GM19467 (cell line): ENCODE measurements around the gene GPR107.
A peak's percentile ranks its signal among the peaks of the same experiment; 100 is the strongest.

Experiments
- ATAC-seq: cut with Tn5 transposase; IDR thresholded peaks from one replicate; pipeline ENCODE4 v1.9.1; 2021; ENCODE audit warnings: mild to moderate bottlenecking, moderate library complexity; ENCODE audit not compliant: unreplicated experiment

GPR107 gene

DNA sequence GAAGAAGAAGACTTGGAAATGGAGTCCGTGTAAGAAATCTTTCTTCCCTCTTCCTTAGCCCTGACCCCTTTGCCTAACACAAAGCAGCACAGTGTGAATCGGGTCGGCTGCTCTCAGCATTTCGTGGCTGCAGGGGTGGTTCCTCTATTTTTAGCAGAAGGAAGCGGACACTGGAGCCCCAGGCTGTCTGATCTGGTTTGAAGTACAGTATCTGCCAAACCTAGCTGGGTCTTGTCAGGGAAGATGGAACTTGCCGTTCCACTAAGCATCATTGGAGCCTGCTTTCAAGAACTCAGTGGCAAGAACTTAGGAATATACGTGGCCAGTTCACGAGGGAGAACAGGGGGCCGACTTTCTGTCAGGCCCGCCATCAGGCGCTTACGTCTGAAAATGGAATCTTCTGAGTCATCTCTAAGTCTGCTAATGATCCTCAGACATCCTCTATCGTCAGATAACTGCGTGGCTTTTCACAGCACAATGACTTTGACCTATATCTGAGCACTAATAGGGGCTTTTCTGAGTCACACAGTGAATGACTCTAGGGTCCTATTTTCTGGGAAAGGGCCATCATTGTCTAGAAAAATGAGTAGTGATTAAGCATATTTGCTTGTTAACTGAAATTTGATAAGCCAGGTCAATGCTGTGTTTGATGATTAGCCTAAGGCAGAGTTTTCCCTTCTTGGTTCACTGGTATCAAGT lies 75.2 kb downstream of the GPR107 start:
- peak; percentile 55 for ATAC-seq

DNA sequence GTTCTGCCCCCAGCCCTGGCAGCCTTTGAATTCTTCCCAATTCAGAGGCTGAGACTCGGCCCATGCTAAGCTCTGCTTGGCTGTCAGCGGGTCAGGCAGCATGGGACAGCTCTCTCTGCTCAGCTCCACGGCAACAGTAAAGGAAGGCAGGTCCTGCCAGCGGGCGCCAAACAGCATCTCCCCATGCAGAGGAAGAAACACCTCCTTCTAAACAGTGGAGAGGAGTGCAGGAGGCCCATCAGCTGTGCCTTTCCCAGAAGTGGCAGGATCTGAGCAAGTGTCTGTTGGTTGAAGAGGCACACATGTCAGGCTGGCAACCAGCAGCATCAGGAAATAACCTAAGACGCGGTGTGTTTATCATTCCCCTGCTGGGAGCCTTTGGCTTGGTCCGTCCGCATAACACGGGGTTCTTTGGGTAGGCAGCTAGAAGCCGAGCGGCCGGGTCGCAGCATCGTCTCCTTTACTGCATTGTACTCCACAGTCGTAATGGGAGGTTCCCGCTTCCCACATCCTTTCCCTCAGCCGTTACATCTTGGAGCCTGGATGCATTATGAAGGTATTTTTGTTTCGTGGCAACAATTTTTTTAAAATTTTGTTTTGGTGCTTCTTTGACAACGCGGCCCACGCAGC lies 75.8 kb downstream of the GPR107 start:
- ATAC-seq = no peak

DNA sequence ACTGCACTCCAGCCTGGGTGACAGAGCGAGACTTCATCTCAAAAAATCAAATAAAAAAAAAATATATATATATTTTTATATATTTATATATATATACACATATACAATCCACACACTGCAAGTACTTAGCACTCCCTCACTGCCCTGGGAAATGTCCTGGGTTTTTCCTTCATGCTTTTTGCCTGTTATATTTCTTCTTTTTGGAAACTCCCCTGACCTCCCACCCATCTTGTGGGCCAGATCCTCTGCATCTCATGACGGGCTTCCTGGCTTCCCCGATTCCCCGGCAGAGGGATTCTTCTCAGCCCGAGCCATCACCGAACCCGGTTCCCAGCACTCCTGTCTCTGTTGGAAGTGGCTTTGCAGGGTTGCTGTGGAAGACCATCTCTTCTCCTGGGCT lies 79.0 kb downstream of the GPR107 start:
- no peak for ATAC-seq

GRCh38 chr9:130137081-130137640 lies 83.5 kb downstream of the GPR107 start:
- ATAC-seq = no peak

- no peak for ATAC-seq
These were observed 84.0 kb downstream of the GPR107 start for GRCh38 chr9:130137641-130138081.

GRCh38 chr9:130138171-130138653 lies 84.5 kb downstream of the GPR107 start:
- ATAC-seq = no peak

DNA sequence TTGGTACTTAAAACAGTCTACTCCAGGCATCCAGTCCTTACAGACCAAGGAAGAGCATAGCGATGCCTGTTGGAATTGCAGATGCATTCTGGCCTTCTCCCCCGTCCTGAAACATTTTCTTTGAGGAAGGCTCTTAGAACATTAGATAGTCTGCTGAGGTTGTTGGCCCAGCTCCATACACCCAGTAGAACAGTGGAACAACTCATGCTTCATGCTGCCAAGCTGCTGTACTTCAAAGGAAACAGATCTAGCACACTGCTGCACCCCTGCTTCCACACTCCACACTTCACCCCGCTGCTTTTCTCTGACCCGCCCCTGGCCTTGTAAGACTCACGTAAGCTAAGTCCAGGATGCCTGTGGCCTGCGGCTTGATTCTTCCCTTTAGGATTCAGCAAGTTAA lies 85.1 kb downstream of the GPR107 start:
- ATAC-seq = no peak

- ATAC-seq = no peak
These were observed 85.5 kb downstream of the GPR107 start for GRCh38 chr9:130139251-130139650.

DNA sequence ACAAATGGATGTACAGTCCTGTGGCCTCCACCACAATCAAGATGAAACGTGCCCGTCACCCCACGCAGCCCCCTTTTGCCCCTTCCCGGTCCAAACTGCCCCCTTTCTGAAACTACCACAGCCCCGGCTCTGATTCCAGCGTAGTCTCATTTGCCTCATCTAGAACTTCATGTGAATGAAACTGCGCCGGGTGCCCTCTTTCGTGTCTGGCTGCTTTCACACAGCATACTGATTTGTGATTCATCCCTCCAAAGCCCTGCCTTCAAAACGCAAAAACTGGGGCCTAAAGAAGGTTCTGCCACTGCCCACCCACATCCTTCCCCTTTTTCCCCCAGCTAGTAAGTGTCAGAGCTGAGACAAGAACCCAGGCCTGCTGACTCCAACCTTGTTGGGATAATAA lies 87.0 kb downstream of the GPR107 start:
- no peak for ATAC-seq

DNA sequence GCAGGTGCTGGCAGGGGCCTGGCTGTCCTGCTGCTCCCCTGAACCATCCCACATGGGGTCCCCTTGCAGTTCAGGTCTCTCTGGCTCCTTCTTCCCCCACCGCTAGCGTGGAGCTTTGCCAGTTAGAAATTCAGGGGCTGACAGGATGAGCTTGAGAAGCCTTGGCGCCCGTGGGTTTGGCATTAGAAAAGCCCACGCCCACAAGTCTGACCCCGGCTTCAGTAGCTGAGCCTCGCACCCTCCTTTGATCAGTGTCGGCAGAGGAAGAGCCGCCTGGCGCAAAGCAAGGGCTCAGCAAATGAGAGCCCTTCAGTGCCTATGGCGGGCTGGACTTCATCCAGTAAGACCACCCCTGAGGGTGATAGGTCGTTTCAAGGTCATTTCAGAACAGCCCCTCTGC lies 88.3 kb downstream of the GPR107 start:
- no peak for ATAC-seq

- no peak for ATAC-seq
These were observed 88.9 kb downstream of the GPR107 start for GRCh38 chr9:130142641-130143040.

DNA sequence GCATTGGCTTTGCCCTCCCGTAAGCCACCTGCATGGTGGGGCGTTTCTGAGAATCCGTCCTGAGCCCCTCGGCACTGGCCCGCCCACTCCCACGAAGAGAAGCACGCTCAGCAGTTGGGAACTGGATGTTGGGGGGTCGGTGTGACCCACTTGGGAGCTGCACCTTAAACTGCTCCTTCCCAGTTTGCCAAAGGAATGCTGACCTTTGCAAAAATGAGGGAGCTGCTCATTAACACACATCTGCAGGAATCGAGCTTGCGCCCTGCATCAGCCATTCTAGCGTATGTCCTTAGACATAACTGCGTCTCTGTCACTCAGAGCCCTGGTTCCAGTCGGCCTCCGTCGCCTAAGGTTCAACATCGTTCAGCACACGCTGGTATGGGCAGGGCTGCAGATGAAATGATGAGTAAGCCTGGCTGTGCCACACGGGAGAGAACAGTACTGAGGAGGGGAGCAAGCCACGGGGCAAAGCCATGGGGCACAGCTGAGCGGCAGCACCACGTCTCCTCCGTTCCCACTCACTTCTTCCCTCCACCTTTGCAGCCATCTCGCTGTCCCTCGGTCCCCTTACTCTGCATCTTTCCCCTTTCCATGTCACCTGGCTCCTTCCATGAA lies 89.7 kb downstream of the GPR107 start:
- ATAC-seq = no peak

- ATAC-seq = no peak
These were observed 90.3 kb downstream of the GPR107 start for GRCh38 chr9:130143958-130144366.

DNA sequence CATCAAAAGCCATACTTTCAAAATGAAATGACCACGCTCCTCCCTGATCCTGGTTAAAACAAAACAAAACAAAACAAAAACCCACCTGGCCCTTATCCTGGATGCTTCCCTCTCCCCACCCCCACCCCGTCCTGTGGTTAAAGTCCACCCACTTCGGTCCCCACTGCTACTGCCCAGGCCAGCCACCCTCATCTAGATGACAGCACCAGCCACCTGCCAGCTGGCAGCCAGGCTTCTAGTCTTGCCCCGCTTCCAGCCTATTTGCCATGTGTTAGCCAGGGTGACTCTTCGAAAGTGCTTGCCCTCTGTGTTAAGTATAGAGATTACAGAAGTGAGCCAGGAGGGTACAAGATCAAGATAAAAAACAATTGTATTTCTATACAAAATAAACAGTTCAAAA lies 91.0 kb downstream of the GPR107 start:
- ATAC-seq = no peak

- ATAC-seq = no peak
These were observed 92.0 kb downstream of the GPR107 start for GRCh38 chr9:130145658-130146057.

- no peak for ATAC-seq
These were observed 93.5 kb downstream of the GPR107 start for GRCh38 chr9:130147198-130147597.

DNA sequence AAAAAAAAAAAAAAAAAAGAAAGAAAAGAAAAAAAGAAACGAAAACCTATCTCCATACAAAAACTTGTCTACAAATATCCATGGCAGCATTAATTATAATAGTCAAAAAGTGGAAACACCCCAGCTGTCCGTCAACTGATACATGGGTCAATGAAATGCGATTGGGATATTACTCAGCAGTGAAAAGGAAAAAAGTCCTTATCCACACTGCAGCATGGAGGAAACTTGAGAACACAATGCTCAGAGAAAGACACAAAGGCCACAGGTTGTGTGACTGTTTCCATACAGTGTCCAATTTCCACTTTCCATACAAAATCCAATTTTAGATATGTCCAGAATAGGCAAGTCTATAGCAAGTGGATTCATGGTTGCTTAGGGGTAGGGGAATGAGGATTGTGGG lies 94.2 kb downstream of the GPR107 start:
- no peak for ATAC-seq

- ATAC-seq = no peak
These were observed 95.3 kb downstream of the GPR107 start for GRCh38 chr9:130149031-130149430.

GRCh38 chr9:130149654-130150286 lies 96.1 kb downstream of the GPR107 start:
- ATAC-seq = no peak

DNA sequence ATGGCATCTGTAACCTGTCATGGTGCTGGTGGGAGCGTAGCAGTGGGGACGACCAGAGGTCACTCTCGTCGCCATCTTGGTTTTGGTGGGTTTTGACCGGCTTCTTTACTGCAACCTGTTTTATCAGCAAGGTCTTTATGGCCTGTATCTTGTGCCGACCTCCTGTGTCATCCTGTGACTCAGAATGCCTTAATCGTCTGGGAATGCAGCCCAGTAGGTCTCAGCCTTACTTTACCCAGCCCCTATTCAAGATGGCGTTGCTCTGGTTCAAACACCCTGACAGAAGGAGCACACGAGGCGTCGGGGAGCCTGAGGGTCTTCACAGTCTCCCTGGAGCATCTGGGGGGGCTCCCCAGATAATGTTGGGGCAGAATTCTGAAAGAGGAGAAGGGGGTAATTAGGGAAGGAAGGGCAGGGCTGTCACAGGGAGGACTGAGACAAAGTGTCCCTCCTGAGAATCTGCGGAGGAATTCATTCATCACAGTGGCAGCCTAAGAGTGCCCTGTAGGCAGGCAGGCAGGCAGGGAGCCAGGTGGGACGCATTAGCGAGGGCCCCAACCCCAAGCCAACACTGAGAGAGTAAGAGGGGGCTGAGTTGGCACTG lies 97.2 kb downstream of the GPR107 start:
- no peak for ATAC-seq

- ATAC-seq = no peak
These were observed 101.1 kb downstream of the GPR107 start for GRCh38 chr9:130154816-130155215.
